ENCODE results near the gene FNBP1. TPM values are rescaled to one million over a fixed set of nuclear protein-coding genes. Genes with fewer than 3 reads are reported as not detected.

Gene FNBP1
- total RNA-seq, 1 donor from 2014 or later: 47.1 TPM

DNA sequence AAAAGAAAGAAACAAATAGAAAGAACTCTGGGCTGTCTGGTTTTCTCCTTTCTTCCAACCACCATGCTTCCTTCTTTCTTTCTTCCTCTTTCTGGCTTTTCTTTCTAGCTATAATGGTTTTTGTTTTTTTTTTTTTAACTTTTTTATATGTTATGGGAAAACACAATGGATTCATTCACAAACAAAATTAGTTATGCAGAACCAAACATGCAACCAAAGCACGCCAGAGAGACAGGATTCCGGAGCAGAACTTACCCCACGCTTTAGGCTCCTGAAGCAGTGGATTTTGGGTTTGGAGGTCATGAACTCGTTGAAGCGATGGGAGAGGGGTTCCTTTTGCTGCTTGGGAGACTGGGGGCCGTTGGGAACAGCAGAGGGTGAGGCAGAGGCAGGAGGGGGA lies 119.4 kb downstream of the FNBP1 start:
- Histone ChIP-seq H3K27me3 (no peaks in the 10 kb centered on the region), H3K36me3 (peaks cover 0 to 63% of the 10 kb centered on the region in 2 donors), H3K4me3 (no peak overlapping the region), H3K9me3 (no peaks in the 10 kb centered on the region), H3K4me1 (no peaks in the 10 kb centered on the region), H3K27ac (no peak overlapping the region)
- intact Hi-C loops (cut with DNase I): no loop called here
- DNase-seq (ENCODE audit: extremely low spot score in 2 of 2): no peak
- TF ChIP-seq CTCF (IDR thresholded peaks at IDR 0.05): no peak
- TF ChIP-seq POLR2AphosphoS5 (IDR thresholded peaks at IDR 0.05; ENCODE audit: insufficient read depth in 1 of 2, low read depth in 1 of 2): no peak
- TF ChIP-seq POLR2A (IDR thresholded peaks at IDR 0.05): no peak

DNA sequence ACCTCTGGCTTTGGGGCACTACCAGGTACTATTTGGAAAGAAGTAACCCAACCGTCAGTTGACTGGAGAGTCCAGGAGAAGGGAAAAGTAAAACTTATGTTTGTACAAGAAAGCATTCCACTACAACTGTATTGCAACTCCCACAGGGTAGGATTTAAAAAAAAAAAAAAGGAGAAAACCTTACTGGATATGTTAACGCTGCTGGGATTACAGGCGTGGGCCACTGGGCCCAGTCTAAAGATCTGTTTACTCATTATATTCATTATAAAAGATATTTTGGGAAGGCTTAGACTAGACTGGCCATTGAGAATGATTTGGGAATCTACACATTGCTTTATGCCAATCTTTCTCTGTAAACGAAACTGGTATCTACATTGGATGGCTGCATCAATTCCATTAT lies 121.1 kb downstream of the FNBP1 start:
- no peak for DNase-seq (ENCODE audit: extremely low spot score in 2 of 2)
- Histone ChIP-seq H3K27ac (no peak overlapping the region), H3K9me3 (no peaks in the 10 kb centered on the region), H3K4me3 (no peak overlapping the region), H3K27me3 (no peaks in the 10 kb centered on the region), H3K36me3 (peaks cover 0 to 47% of the 10 kb centered on the region in 2 donors), H3K4me1 (no peaks in the 10 kb centered on the region)
- no peak for TF ChIP-seq POLR2A (IDR thresholded peaks at IDR 0.05)
- no peak for TF ChIP-seq CTCF (IDR thresholded peaks at IDR 0.05)
- intact Hi-C loops (cut with DNase I): no loop called here

GRCh38 chr9:129919841-129920240 lies 123.1 kb downstream of the FNBP1 start:
- H3K27me3 ChIP-seq: no peaks in the 10 kb centered on the region
- DNase-seq (ENCODE audit: extremely low spot score in 2 of 2): no peak
- intact Hi-C loops (cut with DNase I): no loop called here
- H3K4me1 ChIP-seq: no peaks in the 10 kb centered on the region
- H3K9me3 ChIP-seq: no peaks in the 10 kb centered on the region
- no peak overlapping the region for H3K4me3 ChIP-seq
- H3K36me3 ChIP-seq: peaks cover 0 to 29% of the 10 kb centered on the region in 2 donors
- no peak overlapping the region for H3K27ac ChIP-seq
- TF ChIP-seq POLR2AphosphoS5 (IDR thresholded peaks at IDR 0.05; ENCODE audit: insufficient read depth in 1 of 2, low read depth in 1 of 2) (no peak), POLR2A (IDR thresholded peaks at IDR 0.05) (no peak), CTCF (IDR thresholded peaks at IDR 0.05) (no peak)

DNA sequence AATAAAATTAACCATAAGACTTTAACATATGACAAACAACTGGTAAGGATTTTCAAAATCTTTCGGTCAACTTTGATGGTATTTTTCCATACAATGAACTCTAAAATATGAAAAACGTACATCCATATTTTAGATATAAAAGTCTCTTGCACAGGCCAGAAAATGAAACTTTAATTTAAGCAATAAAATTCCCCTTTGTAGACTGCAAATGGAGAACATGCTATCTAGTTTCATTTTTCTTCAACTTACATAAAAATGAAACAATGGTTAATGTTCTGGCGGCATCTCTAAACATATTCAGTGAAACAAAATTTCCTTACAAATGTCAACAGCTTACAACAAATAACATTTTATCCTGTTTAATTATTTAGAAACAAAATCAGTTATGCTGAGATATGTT lies 123.7 kb downstream of the FNBP1 start:
- intact Hi-C loops (cut with DNase I): no loop called here
- no peak overlapping the region for H3K27ac ChIP-seq
- H3K36me3 ChIP-seq: peaks cover 0 to 25% of the 10 kb centered on the region in 2 donors
- H3K27me3 ChIP-seq: no peaks in the 10 kb centered on the region
- H3K4me1 ChIP-seq: no peaks in the 10 kb centered on the region
- DNase-seq (ENCODE audit: extremely low spot score in 2 of 2): no peak
- no peaks in the 10 kb centered on the region for H3K9me3 ChIP-seq
- no peak overlapping the region for H3K4me3 ChIP-seq
- no peak for TF ChIP-seq CTCF (IDR thresholded peaks at IDR 0.05)
- TF ChIP-seq POLR2A (IDR thresholded peaks at IDR 0.05): no peak
- TF ChIP-seq POLR2AphosphoS5 (IDR thresholded peaks at IDR 0.05; ENCODE audit: insufficient read depth in 1 of 2, low read depth in 1 of 2): no peak

- intact Hi-C loops (cut with DNase I): no loop called here
- H3K9me3 ChIP-seq: no peaks in the 10 kb centered on the region
- DNase-seq (ENCODE audit: extremely low spot score in 2 of 2): no peak
- TF ChIP-seq POLR2A (IDR thresholded peaks at IDR 0.05) (no peak), POLR2AphosphoS5 (IDR thresholded peaks at IDR 0.05; ENCODE audit: insufficient read depth in 1 of 2, low read depth in 1 of 2) (no peak), CTCF (IDR thresholded peaks at IDR 0.05) (no peak)
- H3K4me3 ChIP-seq: no peak overlapping the region
- no peaks in the 10 kb centered on the region for H3K27me3 ChIP-seq
- no peaks in the 10 kb centered on the region for H3K4me1 ChIP-seq
- H3K36me3 ChIP-seq: peaks cover 0 to 18% of the 10 kb centered on the region in 2 donors
- H3K27ac ChIP-seq: no peak overlapping the region
Measured at GRCh38 chr9:129918296-129918950, 124.6 kb downstream of the FNBP1 start.

All from vagina (tissue), 2 donors.